Measurements from ENCODE around the gene LAMC2.

GRCh38 chr1:183173828-183174227 lies 12.2 kb upstream of the LAMC2 start:
- no peak for TF ChIP-seq CTCF (conservative IDR thresholded peaks at IDR 0.05 in 1 of 2, IDR thresholded peaks at IDR 0.05 in 1 of 2; ENCODE audit: extremely low read depth in 1 of 2, insufficient read depth in 1 of 2, low read depth in 1 of 2, low read length in 2 of 2)
- no peak for TF ChIP-seq EZH2 (IDR thresholded peaks at IDR 0.05; ENCODE audit: borderline replicate concordance, low read length)

Data from mammary epithelial cell (primary cell).